ENCODE measurements around the gene LRFN5. TPM values are rescaled to one million over a fixed set of nuclear protein-coding genes. Genes with fewer than 3 reads are reported as not detected.

LRFN5 gene
- total RNA-seq, 1 experiment from 2014 or later: 15.8 TPM

DNA sequence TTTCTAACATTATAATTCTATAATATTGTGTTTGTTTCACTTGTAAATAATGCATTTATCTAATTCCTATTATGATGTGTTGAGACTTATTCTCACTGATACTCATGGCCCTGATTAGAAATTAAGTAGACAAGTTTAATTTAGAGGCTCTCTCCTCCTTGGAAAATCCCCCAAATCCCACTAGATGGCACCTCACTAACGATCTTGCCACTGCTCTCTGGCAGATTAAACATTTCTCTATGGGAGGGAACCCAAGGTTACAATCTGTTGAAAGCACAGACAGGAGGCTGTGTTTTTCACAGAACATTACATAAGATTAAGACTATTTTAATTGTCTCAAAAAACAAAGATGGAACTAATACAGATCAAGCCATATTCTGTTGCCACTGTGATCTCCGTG lies 318.7 kb downstream of the LRFN5 start (continued):
- TF ChIP-seq ZNF281 (CRISPR knock-in tag; IDR thresholded peaks at IDR 0.05) (no peak), FOXP1 (CRISPR knock-in tag; IDR thresholded peaks at IDR 0.05; ENCODE audit: borderline replicate concordance) (no peak), ZNF219 (CRISPR knock-in tag; IDR thresholded peaks at IDR 0.05; ENCODE audit: borderline replicate concordance) (no peak), ZMAT4 (CRISPR knock-in tag; IDR thresholded peaks at IDR 0.05) (no peak), TEAD4 (CRISPR knock-in tag; IDR thresholded peaks at IDR 0.05) (no peak)
- TF ChIP-seq, protein P1, sequence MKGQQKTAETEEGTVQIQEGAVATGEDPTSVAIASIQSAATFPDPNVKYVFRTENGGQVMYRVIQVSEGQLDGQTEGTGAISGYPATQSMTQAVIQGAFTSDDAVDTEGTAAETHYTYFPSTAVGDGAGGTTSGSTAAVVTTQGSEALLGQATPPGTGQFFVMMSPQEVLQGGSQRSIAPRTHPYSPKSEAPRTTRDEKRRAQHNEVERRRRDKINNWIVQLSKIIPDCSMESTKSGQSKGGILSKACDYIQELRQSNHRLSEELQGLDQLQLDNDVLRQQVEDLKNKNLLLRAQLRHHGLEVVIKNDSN (CRISPR knock-in tag; IDR thresholded peaks at IDR 0.05): no peak

- Mint-ChIP-seq H3K27me3 (ENCODE audit: low read depth) (no peaks in the 10 kb centered on the region), H3K36me3 (no peaks in the 10 kb centered on the region), H3K4me1 (no peaks in the 10 kb centered on the region), H3K27ac (no peak overlapping the region), H3K4me3 (no peak overlapping the region), H3K9me3 (no peaks in the 10 kb centered on the region)
- ChIA-PET CTCF (interaction anchor here (1.0 kb wide), 1 partner anchor 23 kb away, joined by 3 read pairs; no protein-coding TSS in a partner anchor), POLR2A (interaction anchor here (0.9 kb wide), 1 partner anchor 589 kb away, joined by 3 read pairs; no protein-coding TSS in a partner anchor)
- ATAC-seq (no peak), DNase-seq (ENCODE audit: low spot score) (no peak)
- no peak for TF ChIP-seq HMGXB4 (CRISPR knock-in tag; IDR thresholded peaks at IDR 0.05)
- no peak for TF ChIP-seq TEAD1 (CRISPR knock-in tag; IDR thresholded peaks at IDR 0.05)
- no peak for TF ChIP-seq ZNF396 (CRISPR knock-in tag; IDR thresholded peaks at IDR 0.05; ENCODE audit: borderline replicate concordance)
Measured at GRCh38 chr14:41950428-41951151, 343.9 kb downstream of the LRFN5 start.
